ENCODE data around the gene CRYGS.

- TF ChIP-seq, protein P1, sequence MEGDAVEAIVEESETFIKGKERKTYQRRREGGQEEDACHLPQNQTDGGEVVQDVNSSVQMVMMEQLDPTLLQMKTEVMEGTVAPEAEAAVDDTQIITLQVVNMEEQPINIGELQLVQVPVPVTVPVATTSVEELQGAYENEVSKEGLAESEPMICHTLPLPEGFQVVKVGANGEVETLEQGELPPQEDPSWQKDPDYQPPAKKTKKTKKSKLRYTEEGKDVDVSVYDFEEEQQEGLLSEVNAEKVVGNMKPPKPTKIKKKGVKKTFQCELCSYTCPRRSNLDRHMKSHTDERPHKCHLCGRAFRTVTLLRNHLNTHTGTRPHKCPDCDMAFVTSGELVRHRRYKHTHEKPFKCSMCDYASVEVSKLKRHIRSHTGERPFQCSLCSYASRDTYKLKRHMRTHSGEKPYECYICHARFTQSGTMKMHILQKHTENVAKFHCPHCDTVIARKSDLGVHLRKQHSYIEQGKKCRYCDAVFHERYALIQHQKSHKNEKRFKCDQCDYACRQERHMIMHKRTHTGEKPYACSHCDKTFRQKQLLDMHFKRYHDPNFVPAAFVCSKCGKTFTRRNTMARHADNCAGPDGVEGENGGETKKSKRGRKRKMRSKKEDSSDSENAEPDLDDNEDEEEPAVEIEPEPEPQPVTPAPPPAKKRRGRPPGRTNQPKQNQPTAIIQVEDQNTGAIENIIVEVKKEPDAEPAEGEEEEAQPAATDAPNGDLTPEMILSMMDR (IDR thresholded peaks at IDR 0.05; ENCODE audit: low read depth, low read length, poor library complexity, severe bottlenecking): no peak
- TF ChIP-seq EZH2phosphoT487 (IDR thresholded peaks at IDR 0.05; ENCODE audit: borderline replicate concordance, low read length): no peak
Observed at GRCh38 chr3:186509423-186509822, 34.8 kb downstream of the CRYGS start.
